GM12874 (cell line): ENCODE results near the gene RXFP2.

ENCODE experiments used
- CTCF ChIP-seq: IDR thresholded peaks from 2 replicates; pipeline ENCODE4 v1.5.1; 2011; ENCODE audit warnings: low read depth, mild to moderate bottlenecking, control low read depth, low read length, moderate library complexity; ENCODE audit not compliant: insufficient read depth

Gene RXFP2

GRCh38 chr13:31739226-31739625 is at the start of gene RXFP2:
Gene RXFP2, plus strand, starts transcription at chr13:31739526. Its CDS starts 87 bp downstream, at chr13:31739613.
- TF ChIP-seq CTCF, result no peak

GRCh38 chr13:31697290-31697689 is 42.0 kb upstream of the RXFP2 start:
- TF ChIP-seq CTCF, result no peak

GRCh38 chr13:31699650-31700049 is 39.7 kb upstream of the RXFP2 start:
- TF ChIP-seq CTCF, result peak; percentile 20; the same call in 1 of the 2 replicates

GRCh38 chr13:31703780-31704179 is 35.5 kb upstream of the RXFP2 start:
- no peak for TF ChIP-seq CTCF

- TF ChIP-seq CTCF, result no peak
These were observed 33.2 kb upstream of the RXFP2 start for GRCh38 chr13:31706105-31706504.

- no peak for TF ChIP-seq CTCF
These were observed 21.7 kb upstream of the RXFP2 start for GRCh38 chr13:31717583-31717982.

- no peak for TF ChIP-seq CTCF
These were observed 20.1 kb upstream of the RXFP2 start for GRCh38 chr13:31719214-31719613.

GRCh38 chr13:31722673-31723072 is 16.7 kb upstream of the RXFP2 start:
- no peak for TF ChIP-seq CTCF
